Esophagus muscularis mucosa (tissue), 4 donors: ENCODE data around the gene NEURL1B. TPM values are rescaled to one million over a fixed set of nuclear protein-coding genes. Genes with fewer than 3 reads are reported as not detected.

Source experiments
- DNase-seq: peaks from one replicate; pipeline ENCODE4 v3.0.0-alpha.2; 2017; ENCODE audit errors: extremely low spot score
- H3K27ac ChIP-seq, 4 donors: fragments of 200-600 bp; sonication (generic); replicated peaks in 1 of 4; 1 replicate in 3 of 4; 2 replicates in 1 of 4; pipeline ENCODE4 v1.5.1; 2016 to 2019; ENCODE audit warnings: mild to moderate bottlenecking in 1 of 4
- H3K27me3 ChIP-seq, 4 donors: fragments of 200-600 bp; sonication (generic); one replicate each; pipeline versions ENCODE4 v1.5.1 to v1.6.0; 2016 to 2019
- H3K36me3 ChIP-seq, 4 donors: fragments of 200-600 bp; sonication (generic); one replicate each; pipeline ENCODE4 v1.5.1; 2016 to 2019
- H3K4me1 ChIP-seq, 4 donors: fragments of 200-600 bp; sonication (generic); one replicate each; pipeline ENCODE4 v1.5.1; 2016 to 2019
- H3K4me3 ChIP-seq, 4 donors: fragments of 200-600 bp; sonication (generic); 1 replicate in 2 of 4; 2 replicates in 2 of 4; pipeline ENCODE4 v1.5.1; 2016 to 2019; ENCODE audit warnings: mild to moderate bottlenecking in 4 of 4, moderate library complexity in 1 of 4
- H3K9me3 ChIP-seq, 4 donors: fragments of 200-600 bp; sonication (generic); 1 replicate in 3 of 4; 2 replicates in 1 of 4; pipeline ENCODE4 v1.5.1; 2016 to 2019
- EP300 ChIP-seq: sonication (generic); formaldehyde crosslinking; IDR thresholded peaks from one replicate; pipeline ENCODE4 v1.6.1; 2017; ENCODE audit warnings: antibody characterized with exemption
- POLR2A ChIP-seq: fragments of 450-650 bp; IDR thresholded peaks from one replicate; pipeline ENCODE4 v1.6.1; 2017; ENCODE audit warnings: antibody characterized with exemption, moderate library complexity, mild to moderate bottlenecking, low read depth
- POLR2AphosphoS5 ChIP-seq, 2 donors: sonication (generic); formaldehyde crosslinking; IDR thresholded peaks; one replicate each; pipeline ENCODE4 v1.6.1; 2017; ENCODE audit warnings: antibody characterized with exemption in 2 of 2
- WGBS: methylation state at CpG from one replicate; pipeline ENCODE4 v1.1.5; 2018; 5-methylcytosine and 5-hydroxymethylcytosine counted together
- intact Hi-C: fragments of 100-400 bp; cut with DNase I; formaldehyde crosslinking; loops from one replicate; pipeline ENCODE4 v1.15.1; 2023
- total RNA-seq, 4 donors: library from RNA; depleted of rRNA; stranded (reverse); fragments of >200 nt; gene quantifications; one replicate each; pipeline versions ENCODE4 v1.1.0 to v1.2.1, GENCODE V29; 2016
- TF ChIP-seq, protein P1 (sequence below), 3 experiments: fragments of 200-600 bp in 2 of 3; fragments of 450-650 bp in 1 of 3; sonication (generic) in 2 of 3; IDR thresholded peaks; one replicate each; pipeline ENCODE4 v1.5.1; 2017 to 2019; ENCODE audit warnings: antibody characterized with exemption in 3 of 3, mild to moderate bottlenecking in 2 of 3, moderate library complexity in 1 of 3

Gene NEURL1B
- total RNA-seq, 4 donors from 2014 or later: 34.1 to 87.1 (median 60.2) TPM

DNA sequence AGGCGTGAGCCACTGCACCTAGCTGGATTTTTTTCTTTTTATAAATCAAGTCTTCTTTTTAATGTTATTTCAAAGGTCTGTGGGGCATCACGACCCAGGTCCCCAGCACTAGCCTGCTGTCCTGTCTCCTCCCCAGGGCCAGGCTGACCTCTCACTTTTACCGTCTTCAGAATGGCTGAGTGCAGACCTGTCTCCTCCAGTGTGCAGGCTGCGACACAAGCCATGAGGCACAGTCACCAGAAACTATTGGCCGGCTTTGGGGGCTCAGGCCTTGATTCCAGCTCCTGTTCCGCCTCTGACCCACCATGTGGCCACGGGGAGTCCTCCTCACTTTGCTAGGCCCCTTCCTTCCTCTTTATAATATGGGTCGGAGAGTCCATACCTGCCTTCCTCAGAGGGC is 46.6 kb upstream of the NEURL1B start:
- Histone ChIP-seq H3K27me3 (no peaks in the 10 kb centered on the region), H3K27ac (no peak overlapping the region), H3K4me3 (no peak overlapping the region), H3K36me3 (no peaks in the 10 kb centered on the region), H3K9me3 (no peaks in the 10 kb centered on the region), H3K4me1 (peaks cover 11 to 19% (median 14%) of the 10 kb centered on the region in 4 donors)
- intact Hi-C loops: no loop called here
- no peak for TF ChIP-seq POLR2A
- TF ChIP-seq POLR2AphosphoS5 (IDR thresholded peaks at IDR 0.05): no peak
- TF ChIP-seq EP300: no peak
- TF ChIP-seq, protein P1, sequence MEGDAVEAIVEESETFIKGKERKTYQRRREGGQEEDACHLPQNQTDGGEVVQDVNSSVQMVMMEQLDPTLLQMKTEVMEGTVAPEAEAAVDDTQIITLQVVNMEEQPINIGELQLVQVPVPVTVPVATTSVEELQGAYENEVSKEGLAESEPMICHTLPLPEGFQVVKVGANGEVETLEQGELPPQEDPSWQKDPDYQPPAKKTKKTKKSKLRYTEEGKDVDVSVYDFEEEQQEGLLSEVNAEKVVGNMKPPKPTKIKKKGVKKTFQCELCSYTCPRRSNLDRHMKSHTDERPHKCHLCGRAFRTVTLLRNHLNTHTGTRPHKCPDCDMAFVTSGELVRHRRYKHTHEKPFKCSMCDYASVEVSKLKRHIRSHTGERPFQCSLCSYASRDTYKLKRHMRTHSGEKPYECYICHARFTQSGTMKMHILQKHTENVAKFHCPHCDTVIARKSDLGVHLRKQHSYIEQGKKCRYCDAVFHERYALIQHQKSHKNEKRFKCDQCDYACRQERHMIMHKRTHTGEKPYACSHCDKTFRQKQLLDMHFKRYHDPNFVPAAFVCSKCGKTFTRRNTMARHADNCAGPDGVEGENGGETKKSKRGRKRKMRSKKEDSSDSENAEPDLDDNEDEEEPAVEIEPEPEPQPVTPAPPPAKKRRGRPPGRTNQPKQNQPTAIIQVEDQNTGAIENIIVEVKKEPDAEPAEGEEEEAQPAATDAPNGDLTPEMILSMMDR (IDR thresholded peaks at IDR 0.05): no peak
- 91% methylated on average over 8 of the region's 8 CpGs for WGBS
- no peak for DNase-seq

DNA sequence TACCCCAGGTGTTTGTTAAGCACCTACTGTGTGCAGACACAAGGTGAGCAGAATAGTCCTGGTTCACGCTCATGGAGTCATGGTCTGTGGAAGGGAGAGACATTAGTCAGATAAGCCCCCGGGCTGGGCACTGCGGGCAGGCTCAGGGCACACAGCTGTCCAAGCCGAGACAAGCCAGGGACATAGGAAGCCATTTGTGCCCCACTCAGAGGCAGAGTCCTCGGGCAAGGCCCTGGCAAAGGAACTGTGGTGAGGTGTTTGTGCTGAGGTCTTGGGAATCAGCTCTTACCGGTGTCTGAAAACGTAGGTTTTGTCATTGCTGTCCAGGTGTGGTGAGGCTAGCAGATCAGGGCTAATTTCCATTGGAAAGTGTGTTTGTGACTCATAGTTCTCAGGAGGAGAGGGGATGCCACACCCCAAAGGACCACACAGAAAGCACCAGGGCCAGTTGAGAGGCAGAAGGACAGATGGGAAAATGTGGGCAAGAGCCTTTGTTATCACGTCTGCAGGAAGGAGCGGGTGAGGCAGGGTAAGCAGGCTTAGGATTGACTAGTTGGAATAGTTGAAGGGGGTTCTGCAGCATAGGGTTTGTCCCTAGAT is 46.1 kb upstream of the NEURL1B start:
- TF ChIP-seq EP300 (no peak), POLR2AphosphoS5 (IDR thresholded peaks at IDR 0.05) (no peak), POLR2A (no peak)
- TF ChIP-seq, protein P1 (IDR thresholded peaks at IDR 0.05): no peak
- DNase-seq: no peak
- Histone ChIP-seq H3K27me3 (no peaks in the 10 kb centered on the region), H3K27ac (no peak overlapping the region), H3K36me3 (no peaks in the 10 kb centered on the region), H3K4me3 (no peak overlapping the region), H3K9me3 (no peaks in the 10 kb centered on the region), H3K4me1 (peaks cover 11 to 19% (median 14%) of the 10 kb centered on the region in 4 donors)
- intact Hi-C loops: no loop called here
- 87% methylated on average over 7 of the region's 9 CpGs for WGBS

DNA sequence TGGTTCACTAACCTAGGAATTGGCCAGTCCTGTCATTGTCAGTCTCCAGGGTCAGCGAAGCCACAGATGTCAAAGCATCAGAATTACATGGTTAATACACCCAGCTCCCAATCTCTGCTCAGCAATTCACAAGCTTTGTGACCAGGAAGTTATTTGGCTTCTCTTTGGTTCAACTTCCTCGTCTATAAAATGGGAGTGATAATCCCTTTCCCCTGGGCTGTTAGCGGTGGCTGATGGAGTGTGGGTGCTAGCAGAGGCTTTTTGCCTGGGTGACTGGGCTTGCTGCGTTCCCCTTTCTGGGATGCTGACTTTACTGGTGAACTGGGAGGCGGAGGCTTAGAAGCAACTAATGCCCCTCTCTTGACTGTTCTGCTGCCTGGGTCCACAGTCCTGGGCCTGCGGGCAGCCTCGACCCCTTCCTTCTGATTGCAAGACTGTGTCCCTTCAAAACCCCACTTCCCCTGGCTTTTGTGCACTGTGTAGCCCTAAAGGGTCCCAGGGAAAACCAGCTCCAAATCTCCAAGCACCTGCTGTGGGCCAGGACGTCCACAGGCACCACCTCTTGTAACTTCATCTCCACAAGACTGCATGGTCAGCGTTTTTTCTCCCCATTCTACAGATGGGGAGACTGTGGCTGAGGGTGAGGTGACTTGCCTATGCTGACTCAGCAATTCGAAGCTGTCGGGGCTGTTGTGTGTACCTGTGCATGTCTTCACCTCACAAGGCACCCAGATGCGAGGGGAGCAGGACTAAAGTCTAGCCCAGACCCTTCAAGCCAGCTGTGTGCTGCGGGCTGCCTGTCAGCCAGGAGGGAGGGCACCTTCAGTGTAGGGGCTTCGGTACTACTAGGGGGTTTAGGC is 45.2 kb upstream of the NEURL1B start:
- 91% methylated on average over 13 of the region's 14 CpGs for WGBS
- H3K27ac ChIP-seq: no peak overlapping the region
- DNase-seq: no peak
- no peak overlapping the region for H3K4me3 ChIP-seq
- H3K27me3 ChIP-seq: no peaks in the 10 kb centered on the region
- TF ChIP-seq POLR2AphosphoS5 (IDR thresholded peaks at IDR 0.05) (no peak), POLR2A (no peak), EP300 (no peak)
- TF ChIP-seq, protein P1 (IDR thresholded peaks at IDR 0.05): no peak
- intact Hi-C loops: no loop called here
- H3K36me3 ChIP-seq: no peaks in the 10 kb centered on the region
- H3K9me3 ChIP-seq: no peaks in the 10 kb centered on the region
- peaks cover 11 to 24% (median 19%) of the 10 kb centered on the region in 4 donors for H3K4me1 ChIP-seq

DNA sequence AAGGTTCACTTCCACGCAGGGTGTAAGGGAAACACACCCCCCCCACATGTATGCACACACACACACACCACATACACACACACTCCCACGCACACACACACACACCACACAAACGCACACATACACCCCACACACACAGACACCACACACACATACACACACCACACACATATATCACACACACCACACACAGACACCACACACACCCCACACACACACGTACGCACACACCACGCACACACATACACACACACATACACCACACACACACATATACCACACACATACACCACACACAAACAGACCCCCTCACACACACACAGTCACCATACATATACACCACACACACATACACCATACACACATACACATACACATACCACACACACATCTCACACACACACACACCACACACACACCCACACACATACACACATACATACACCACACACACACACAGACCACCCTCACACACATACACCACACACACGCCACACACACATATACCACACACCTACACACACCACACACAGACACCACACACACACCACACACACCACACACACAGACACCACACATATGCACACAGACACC is 44.3 kb upstream of the NEURL1B start:
- no peak overlapping the region for H3K4me3 ChIP-seq
- no peak for TF ChIP-seq POLR2AphosphoS5 (IDR thresholded peaks at IDR 0.05)
- no peak for TF ChIP-seq EP300
- no peak for TF ChIP-seq POLR2A
- TF ChIP-seq, protein P1 (IDR thresholded peaks at IDR 0.05): no peak
- H3K27ac ChIP-seq: no peak overlapping the region
- intact Hi-C loops: no loop called here
- no peaks in the 10 kb centered on the region for H3K27me3 ChIP-seq
- peaks cover 12 to 27% (median 25%) of the 10 kb centered on the region in 4 donors for H3K4me1 ChIP-seq
- WGBS: 86% methylated on average over 7 of the region's 7 CpGs
- no peak for DNase-seq
- H3K36me3 ChIP-seq: no peaks in the 10 kb centered on the region
- no peaks in the 10 kb centered on the region for H3K9me3 ChIP-seq
